GM12872 (cell line): Measurements from ENCODE around the gene DNM1L.

ENCODE experiments used
- CTCF ChIP-seq: IDR thresholded peaks from 3 replicates; pipeline ENCODE4 v1.5.1; 2011; ENCODE audit warnings: low read depth, mild to moderate bottlenecking, low read length, moderate library complexity; ENCODE audit not compliant: insufficient read depth

Gene DNM1L

GRCh38 chr12:32718926-32719325 lies 39.8 kb downstream of the DNM1L start:
- TF ChIP-seq CTCF, result no peak

DNA sequence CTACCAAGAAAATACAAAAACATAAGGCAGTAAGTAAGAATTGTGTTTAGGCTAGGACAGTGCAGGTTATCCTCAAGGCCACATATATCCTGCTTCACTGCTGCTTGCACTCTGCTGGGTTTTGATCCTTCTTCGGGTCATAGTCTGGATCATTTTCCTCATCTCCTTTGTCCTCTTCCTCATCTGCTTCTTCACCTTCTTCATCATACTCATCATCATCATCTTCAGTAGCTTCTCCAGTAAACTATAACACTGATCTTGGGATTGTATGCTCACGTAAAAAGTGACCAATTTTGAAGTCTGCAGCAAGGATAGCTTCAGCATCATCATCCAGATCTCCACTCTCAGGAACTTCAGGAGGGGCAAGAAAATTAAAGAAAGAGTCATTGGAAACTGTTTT lies 47.2 kb downstream of the DNM1L start:
- TF ChIP-seq CTCF, result no peak

DNA sequence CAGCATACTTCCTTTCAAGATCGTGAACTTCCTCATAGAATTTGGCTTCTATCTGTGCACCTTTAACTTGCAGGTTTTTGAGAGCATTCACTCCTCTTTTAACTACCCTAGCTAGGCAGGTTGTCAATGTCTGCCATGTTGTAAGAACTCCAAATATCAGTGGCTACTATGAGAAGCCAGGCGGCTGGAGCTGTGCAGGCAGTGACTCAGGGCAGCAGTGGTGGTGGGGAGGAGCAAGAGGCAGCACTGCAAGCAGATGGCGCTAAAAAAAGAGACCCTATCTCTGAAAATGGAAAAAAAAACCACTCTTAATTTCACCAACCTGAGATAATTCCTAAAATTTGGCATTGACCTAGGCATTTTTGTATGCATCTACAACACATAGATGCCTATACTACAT lies 48.1 kb downstream of the DNM1L start:
- no peak for TF ChIP-seq CTCF

GRCh38 chr12:32734952-32735351 lies 55.9 kb downstream of the DNM1L start:
- TF ChIP-seq CTCF, result no peak

DNA sequence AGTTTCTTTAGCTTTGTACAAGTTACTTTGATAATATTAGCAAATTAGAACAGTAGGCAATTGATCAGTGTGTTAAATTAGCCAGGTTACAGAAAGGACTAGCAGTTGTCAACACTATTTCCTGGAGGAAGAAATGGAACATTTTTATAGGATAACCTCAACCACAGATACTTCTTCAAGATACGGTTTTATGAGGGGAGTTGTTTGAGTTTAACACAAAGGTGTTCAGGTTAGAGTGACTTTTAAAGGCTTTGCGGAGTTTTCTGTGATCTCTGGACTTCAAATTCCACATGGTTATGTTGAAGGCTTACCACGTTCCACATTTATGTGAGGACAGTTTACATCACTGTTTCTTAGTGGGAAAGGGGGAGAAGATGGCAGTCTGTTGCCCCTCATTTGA lies 57.3 kb downstream of the DNM1L start:
- TF ChIP-seq CTCF, result no peak

DNA sequence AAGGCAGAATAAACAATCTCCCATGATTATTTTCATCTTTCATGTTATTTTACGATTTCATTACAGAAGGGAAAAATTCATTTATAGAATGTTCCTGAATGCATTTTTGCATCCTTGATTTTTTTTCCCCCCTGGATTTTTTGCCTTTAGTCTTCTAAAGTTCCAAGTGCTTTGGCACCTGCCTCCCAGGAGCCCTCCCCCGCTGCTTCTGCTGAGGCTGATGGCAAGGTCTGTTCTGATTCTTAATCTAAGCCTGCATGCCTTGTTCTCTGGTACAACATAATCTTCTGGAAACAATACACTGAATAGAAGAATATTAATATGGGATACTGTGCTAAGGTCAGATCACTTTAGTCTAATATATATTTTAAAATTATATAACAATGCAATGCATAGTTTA lies 58.6 kb downstream of the DNM1L start:
- TF ChIP-seq CTCF, result no peak

DNA sequence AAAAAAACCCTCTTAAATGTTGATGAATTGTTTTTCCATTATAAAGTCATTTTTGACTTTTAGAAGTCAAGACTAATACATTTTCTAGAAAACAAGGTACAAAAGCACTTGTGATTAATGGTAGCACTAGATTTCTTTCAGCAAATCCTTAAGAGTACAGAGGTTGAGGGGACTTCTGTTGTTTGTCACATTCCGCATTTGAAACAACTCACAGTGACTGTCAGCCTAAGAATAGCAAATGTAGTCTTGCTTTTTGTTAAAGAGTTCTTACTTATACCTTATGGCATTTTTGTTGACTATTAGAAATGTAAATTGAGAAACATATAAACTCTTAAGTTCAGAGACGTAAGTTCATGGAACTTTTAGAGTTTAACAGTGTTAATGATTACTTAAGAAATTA lies 60.2 kb downstream of the DNM1L start:
- no peak for TF ChIP-seq CTCF

GRCh38 chr12:32742133-32742532 lies 63.0 kb downstream of the DNM1L start:
- no peak for TF ChIP-seq CTCF
